Measurements from ENCODE around the gene ZC3H12D.

GRCh38 chr6:149445573-149445972 lies 39.2 kb downstream of the ZC3H12D start:
- TF ChIP-seq, protein P1, sequence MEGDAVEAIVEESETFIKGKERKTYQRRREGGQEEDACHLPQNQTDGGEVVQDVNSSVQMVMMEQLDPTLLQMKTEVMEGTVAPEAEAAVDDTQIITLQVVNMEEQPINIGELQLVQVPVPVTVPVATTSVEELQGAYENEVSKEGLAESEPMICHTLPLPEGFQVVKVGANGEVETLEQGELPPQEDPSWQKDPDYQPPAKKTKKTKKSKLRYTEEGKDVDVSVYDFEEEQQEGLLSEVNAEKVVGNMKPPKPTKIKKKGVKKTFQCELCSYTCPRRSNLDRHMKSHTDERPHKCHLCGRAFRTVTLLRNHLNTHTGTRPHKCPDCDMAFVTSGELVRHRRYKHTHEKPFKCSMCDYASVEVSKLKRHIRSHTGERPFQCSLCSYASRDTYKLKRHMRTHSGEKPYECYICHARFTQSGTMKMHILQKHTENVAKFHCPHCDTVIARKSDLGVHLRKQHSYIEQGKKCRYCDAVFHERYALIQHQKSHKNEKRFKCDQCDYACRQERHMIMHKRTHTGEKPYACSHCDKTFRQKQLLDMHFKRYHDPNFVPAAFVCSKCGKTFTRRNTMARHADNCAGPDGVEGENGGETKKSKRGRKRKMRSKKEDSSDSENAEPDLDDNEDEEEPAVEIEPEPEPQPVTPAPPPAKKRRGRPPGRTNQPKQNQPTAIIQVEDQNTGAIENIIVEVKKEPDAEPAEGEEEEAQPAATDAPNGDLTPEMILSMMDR (conservative IDR thresholded peaks at IDR 0.05): no peak
- no peak for TF ChIP-seq ZFX (IDR thresholded peaks at IDR 0.05)

Measured in C4-2B (cell line).